Keratinocyte (primary cell): Measurements from ENCODE around the gene NUP210. TPM values are rescaled to one million over a fixed set of nuclear protein-coding genes. Genes with fewer than 3 reads are reported as not detected.

Source experiments
- DNase-seq: peaks from one replicate; pipeline ENCODE4 v3.0.0-alpha.2; 2011; ENCODE audit warnings: low read depth, missing footprints, low spot score
- FAIRE-seq: peaks from 2 replicates; lab custom pipeline; 2011; peaks lifted over from hg19 to GRCh38; lab: Jason Lieb, UNC
- H2AFZ ChIP-seq: 2 replicates; pipeline ENCODE4 v1.6.0; 2012; ENCODE audit warnings: low read length, control low read depth, inconsistent platforms; ENCODE audit not compliant: control insufficient read depth
- H3K27ac ChIP-seq: 2 replicates; pipeline ENCODE4 v1.5.1; 2011; ENCODE audit warnings: low read length; ENCODE audit not compliant: control insufficient read depth, insufficient read depth
- H3K27me3 ChIP-seq: 3 replicates; pipeline ENCODE4 v1.6.0; 2011; ENCODE audit warnings: low read length; ENCODE audit not compliant: control insufficient read depth, insufficient read depth; ENCODE audit errors: extremely low read depth
- H3K36me3 ChIP-seq, 2 experiments: 2 replicates in 1 of 2; 3 replicates in 1 of 2; pipeline ENCODE4 v1.5.1; 2011; ENCODE audit warnings: low read length in 2 of 2, mild to moderate bottlenecking in 1 of 2; ENCODE audit not compliant: control insufficient read depth in 2 of 2, insufficient read depth in 2 of 2; ENCODE audit errors: extremely low read depth in 1 of 2
- H3K4me1 ChIP-seq: 3 replicates; pipeline ENCODE4 v1.5.1; 2011; ENCODE audit warnings: low read length; ENCODE audit not compliant: control insufficient read depth, insufficient read depth; ENCODE audit errors: extremely low read depth
- H3K4me2 ChIP-seq: 3 replicates; pipeline ENCODE4 v1.6.0; 2011; ENCODE audit warnings: low read depth, low read length; ENCODE audit not compliant: control insufficient read depth, insufficient read depth; ENCODE audit errors: extremely low read depth
- H3K4me3 ChIP-seq, 3 experiments: fragments of 200-600 bp in 1 of 3; sonication (generic) in 1 of 3; 2 replicates in 2 of 3; 3 replicates in 1 of 3; pipeline ENCODE4 v1.5.1; 2011 to 2016; ENCODE audit warnings: low read length in 3 of 3, mild to moderate bottlenecking in 3 of 3, control low read depth in 2 of 3, inconsistent platforms in 1 of 3, low read depth in 1 of 3, mixed read lengths in 1 of 3, mixed run types in 1 of 3, moderate library complexity in 1 of 3; ENCODE audit not compliant: control insufficient read depth in 2 of 3, insufficient read depth in 2 of 3; ENCODE audit errors: extremely low read depth in 1 of 3
- H3K79me2 ChIP-seq: 2 replicates; pipeline ENCODE4 v1.6.0; 2012; ENCODE audit warnings: low read length; ENCODE audit not compliant: control insufficient read depth, insufficient read depth
- H3K9ac ChIP-seq: 3 replicates; pipeline ENCODE4 v1.6.0; 2011; ENCODE audit warnings: low read length; ENCODE audit not compliant: control insufficient read depth, insufficient read depth; ENCODE audit errors: extremely low read depth
- H3K9me1 ChIP-seq: 3 replicates; pipeline ENCODE4 v1.6.0; 2011; ENCODE audit warnings: low read length; ENCODE audit not compliant: control insufficient read depth, insufficient read depth; ENCODE audit errors: extremely low read depth
- H3K9me3 ChIP-seq: 2 replicates; pipeline ENCODE4 v1.5.1; 2012; ENCODE audit warnings: low read depth, low read length; ENCODE audit not compliant: control insufficient read depth
- H4K20me1 ChIP-seq: 3 replicates; pipeline ENCODE4 v1.6.0; 2011; ENCODE audit warnings: low read length; ENCODE audit not compliant: control insufficient read depth, insufficient read depth; ENCODE audit errors: extremely low read depth
- CTCF ChIP-seq, 3 experiments: IDR thresholded peaks in 1 of 3; conservative IDR thresholded peaks in 1 of 3; optimal IDR thresholded peaks in 1 of 3; 2 replicates in 2 of 3; 3 replicates in 1 of 3; pipeline versions ENCODE3 to v1.5.1; 2011; ENCODE audit warnings: low read length in 3 of 3, mild to moderate bottlenecking in 3 of 3, moderate library complexity in 2 of 3, control low read depth in 1 of 3, inconsistent platforms in 1 of 3; ENCODE audit not compliant: insufficient read depth in 2 of 3; ENCODE audit errors: extremely low read depth in 1 of 3
- EZH2 ChIP-seq: IDR thresholded peaks from one replicate; pipeline ENCODE4 v1.6.1; 2012; ENCODE audit warnings: inconsistent platforms, mild to moderate bottlenecking, low read length, moderate library complexity
- dilution Hi-C: fragments of 300-500 bp; cut with MboI; formaldehyde crosslinking; loops from one replicate; pipeline ENCODE4 v1.7.0; 2020; ENCODE audit warnings: low sequenced_read_pairs; ENCODE audit not compliant: extremely low pct_ligation_motif_present
- polyA plus RNA-seq, 5 experiments: library from polyadenylated mRNA; depleted of rRNA in 3 of 5; stranded (reverse) in 3 of 5; stranded (forward) in 1 of 5; unstranded in 1 of 5; fragments of >200 nt; gene quantifications; 1 replicate in 1 of 5; 2 replicates in 3 of 5; 3 replicates in 1 of 5; pipeline versions ENCODE4 v1.2.1 to v1.2.3, GENCODE V29; 2011 to 2012; ENCODE audit warnings: missing spikeins in 2 of 5, low read depth in 1 of 5, low replicate concordance in 1 of 5

NUP210 gene
- polyA plus RNA-seq, 1 donor (not counting 4 experiments of a cell fraction or from before 2014, with no cell fraction given): 0.01 TPM

GRCh38 chr3:13465236-13465873, 45.2 kb upstream of the NUP210 start:
- H3K79me2 ChIP-seq: no peaks in the 10 kb centered on the region
- H3K9me1 ChIP-seq: no peaks in the 10 kb centered on the region
- H2AFZ ChIP-seq: no peak overlapping the region

GRCh38 chr3:13463618-13464400, 43.7 kb upstream of the NUP210 start:
- no peak overlapping the region for H3K4me3 ChIP-seq
- no peaks in the 10 kb centered on the region for H3K79me2 ChIP-seq
- no peaks in the 10 kb centered on the region for H3K9me3 ChIP-seq
- no peaks in the 10 kb centered on the region for H4K20me1 ChIP-seq
- H3K27me3 ChIP-seq: peaks cover 7% of the 10 kb centered on the region
- no peak for TF ChIP-seq EZH2
- TF ChIP-seq CTCF (optimal IDR thresholded peaks at IDR 0.05 in 1 of 3, IDR thresholded peaks at IDR 0.05 in 1 of 3, conservative IDR thresholded peaks at IDR 0.05 in 1 of 3; ENCODE audit: extremely low read depth in 1 of 3, insufficient read depth in 2 of 3, low read length in 3 of 3): no peak
- DNase-seq (no peak), FAIRE-seq (no peak)
- no peak overlapping the region for H3K4me2 ChIP-seq
- dilution Hi-C loops: no loop called here
- H2AFZ ChIP-seq: no peak overlapping the region
- H3K9ac ChIP-seq: no peak overlapping the region
- no peaks in the 10 kb centered on the region for H3K4me1 ChIP-seq
- H3K27ac ChIP-seq: no peak overlapping the region
- H3K9me1 ChIP-seq: no peaks in the 10 kb centered on the region
- H3K36me3 ChIP-seq: no peaks in the 10 kb centered on the region

More at GRCh38 chr3:13465236-13465873, 45.2 kb upstream of the NUP210 start:
- Histone ChIP-seq H3K27ac (no peak overlapping the region), H3K4me2 (no peak overlapping the region), H3K27me3 (peaks cover 7% of the 10 kb centered on the region), H3K9ac (no peak overlapping the region), H4K20me1 (no peaks in the 10 kb centered on the region), H3K9me3 (no peaks in the 10 kb centered on the region), H3K36me3 (no peaks in the 10 kb centered on the region), H3K4me1 (no peaks in the 10 kb centered on the region), H3K4me3 (no peak overlapping the region)
- DNase-seq (no peak), FAIRE-seq (no peak)
- TF ChIP-seq CTCF (optimal IDR thresholded peaks at IDR 0.05 in 1 of 3, IDR thresholded peaks at IDR 0.05 in 1 of 3, conservative IDR thresholded peaks at IDR 0.05 in 1 of 3; ENCODE audit: extremely low read depth in 1 of 3, insufficient read depth in 2 of 3, low read length in 3 of 3) (no peak), EZH2 (no peak)
- dilution Hi-C loops: no loop called here
